ENCODE results near the gene MDFI. TPM values are rescaled to one million over a fixed set of nuclear protein-coding genes. Genes with fewer than 3 reads are reported as not detected.

Gene MDFI
- total RNA-seq, 1 experiment from 2014 or later: not detected

- intact Hi-C loops (cut with micrococcal nuclease; ENCODE audit: unreplicated experiment): no loop called here
- Mint-ChIP-seq H3K9me3 (ENCODE audit: unreplicated experiment) (no peaks in the 10 kb centered on the region), H3K27ac (ENCODE audit: unreplicated experiment) (no peak overlapping the region), H3K27me3 (ENCODE audit: insufficient read depth, unreplicated experiment) (peaks cover 16% of the 10 kb centered on the region), H3K4me1 (ENCODE audit: low read depth, unreplicated experiment) (no peaks in the 10 kb centered on the region), H3K4me3 (ENCODE audit: unreplicated experiment) (no peak overlapping the region), H3K36me3 (ENCODE audit: insufficient read depth, unreplicated experiment) (no peaks in the 10 kb centered on the region)
- ChIA-PET CTCF (interaction anchor here (0.6 to 0.7 kb wide), 2 partner anchors 64 to 257 kb away, joined by 3 to 4 read pairs; partner anchors contain the start of gene MED20), POLR2A (no interaction called here)
- H3K9me3 ChIP-seq: no peaks in the 10 kb centered on the region
- H3K36me3 ChIP-seq (ENCODE audit: control insufficient read depth, insufficient read depth, low read length): no peaks in the 10 kb centered on the region
- DNase-seq: no peak
- no TSS peak for BruUV-seq (replicated peaks)
- no peaks in the 10 kb centered on the region for H3K27me3 ChIP-seq (replicated peaks; ENCODE audit: control insufficient read depth, insufficient read depth, low read length)
- no peaks in the 10 kb centered on the region for H3K4me1 ChIP-seq
- no peak overlapping the region for H3K4me3 ChIP-seq (ENCODE audit: low read depth, low read length)
- TF ChIP-seq CTCF (IDR thresholded peaks at IDR 0.05; ENCODE audit: insufficient read depth in 1 of 2, low read depth in 1 of 2, low read length in 1 of 2, severe bottlenecking in 1 of 2, unreplicated experiment in 1 of 2): no peak
Observed at GRCh38 chr6:41663568-41663967, 25.3 kb downstream of the MDFI start.

- no peak overlapping the region for H3K27ac Mint-ChIP-seq (ENCODE audit: unreplicated experiment)
- H3K36me3 Mint-ChIP-seq (ENCODE audit: insufficient read depth, unreplicated experiment): no peaks in the 10 kb centered on the region
Observed at GRCh38 chr6:41664271-41664670, 26.0 kb downstream of the MDFI start.

GRCh38 chr6:41667195-41667594 is 28.9 kb downstream of the MDFI start:
- no peaks in the 10 kb centered on the region for H3K9me3 Mint-ChIP-seq (ENCODE audit: unreplicated experiment)
- peaks cover 15% of the 10 kb centered on the region for H3K27me3 Mint-ChIP-seq (ENCODE audit: insufficient read depth, unreplicated experiment)
- H3K4me3 Mint-ChIP-seq (ENCODE audit: unreplicated experiment): no peak overlapping the region
- POLR2A ChIA-PET: no interaction called here
- H3K27ac Mint-ChIP-seq (ENCODE audit: unreplicated experiment): no peak overlapping the region
- no peak for DNase-seq
- no peaks in the 10 kb centered on the region for H3K36me3 ChIP-seq (ENCODE audit: control insufficient read depth, insufficient read depth, low read length)
- intact Hi-C loops (cut with micrococcal nuclease; ENCODE audit: unreplicated experiment): no loop called here
- no peaks in the 10 kb centered on the region for H3K27me3 ChIP-seq (replicated peaks; ENCODE audit: control insufficient read depth, insufficient read depth, low read length)
- no peaks in the 10 kb centered on the region for H3K4me1 ChIP-seq
- H3K4me1 Mint-ChIP-seq (ENCODE audit: low read depth, unreplicated experiment): no peaks in the 10 kb centered on the region
- TF ChIP-seq CTCF (IDR thresholded peaks at IDR 0.05; ENCODE audit: insufficient read depth in 1 of 2, low read depth in 1 of 2, low read length in 1 of 2, severe bottlenecking in 1 of 2, unreplicated experiment in 1 of 2): no peak
- no peaks in the 10 kb centered on the region for H3K36me3 Mint-ChIP-seq (ENCODE audit: insufficient read depth, unreplicated experiment)
- H3K4me3 ChIP-seq (ENCODE audit: low read depth, low read length): no peak overlapping the region
- H3K9me3 ChIP-seq: peaks cover 3% of the 10 kb centered on the region; the same call in 1 of the 2 replicates
- CTCF ChIA-PET: no interaction called here
- BruUV-seq (replicated peaks): no TSS peak

More at GRCh38 chr6:41664271-41664670, 26.0 kb downstream of the MDFI start:
- TF ChIP-seq CTCF (IDR thresholded peaks at IDR 0.05; ENCODE audit: insufficient read depth in 1 of 2, low read depth in 1 of 2, low read length in 1 of 2, severe bottlenecking in 1 of 2, unreplicated experiment in 1 of 2): no peak
- Mint-ChIP-seq H3K9me3 (ENCODE audit: unreplicated experiment) (no peaks in the 10 kb centered on the region), H3K27me3 (ENCODE audit: insufficient read depth, unreplicated experiment) (peaks cover 16% of the 10 kb centered on the region), H3K4me3 (ENCODE audit: unreplicated experiment) (no peak overlapping the region), H3K4me1 (ENCODE audit: low read depth, unreplicated experiment) (no peaks in the 10 kb centered on the region)
- ChIA-PET POLR2A (no interaction called here), CTCF (no interaction called here)
- intact Hi-C loops (cut with micrococcal nuclease; ENCODE audit: unreplicated experiment): no loop called here
- H3K4me1 ChIP-seq: no peaks in the 10 kb centered on the region
- H3K36me3 ChIP-seq (ENCODE audit: control insufficient read depth, insufficient read depth, low read length): no peaks in the 10 kb centered on the region
- H3K27me3 ChIP-seq (replicated peaks; ENCODE audit: control insufficient read depth, insufficient read depth, low read length): no peaks in the 10 kb centered on the region
- peaks cover 3% of the 10 kb centered on the region; the same call in 1 of the 2 replicates for H3K9me3 ChIP-seq
- DNase-seq: no peak
- no TSS peak for BruUV-seq (replicated peaks)
- no peak overlapping the region for H3K4me3 ChIP-seq (ENCODE audit: low read depth, low read length)
